Gastrocnemius medialis (tissue), 4 donors: Measurements from ENCODE around the gene AHNAK2.

ENCODE experiments used
- CTCF ChIP-seq, 5 experiments: fragments of 450-650 bp in 3 of 5; fragments of 200-600 bp in 2 of 5; sonication (generic) in 2 of 5; IDR thresholded peaks in 4 of 5; conservative IDR thresholded peaks in 1 of 5; 1 replicate in 4 of 5; 2 replicates in 1 of 5; pipeline ENCODE4 v1.5.1; 2016 to 2019; ENCODE audit warnings: antibody characterized with exemption in 5 of 5, mild to moderate bottlenecking in 3 of 5, moderate library complexity in 3 of 5
- POLR2A ChIP-seq, 2 donors: fragments of 450-650 bp; IDR thresholded peaks; one replicate each; pipeline ENCODE4 v1.6.1; 2017; ENCODE audit warnings: antibody characterized with exemption in 2 of 2, mild to moderate bottlenecking in 2 of 2, moderate library complexity in 2 of 2

DNA sequence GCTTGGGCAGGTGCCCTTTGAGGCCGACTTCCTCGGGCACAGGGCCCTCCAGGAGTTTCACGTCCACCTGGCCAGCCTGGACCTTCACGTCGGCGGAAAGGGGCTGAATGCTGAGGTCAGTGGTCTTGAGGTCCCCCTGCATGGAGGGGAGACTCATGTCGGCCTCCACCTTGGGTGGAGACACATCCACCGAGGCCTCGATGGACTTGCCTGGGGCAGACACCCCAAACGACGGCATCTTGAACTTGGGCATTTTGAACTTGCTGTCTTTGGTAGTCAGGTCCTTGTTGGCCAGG, 29.5 kb downstream of the AHNAK2 start:
- TF ChIP-seq POLR2A (IDR thresholded peaks at IDR 0.05) (no peak), CTCF (IDR thresholded peaks at IDR 0.05 in 4 of 5, conservative IDR thresholded peaks at IDR 0.05 in 1 of 5) (no peak)
